Left kidney (tissue), 2 donors: ENCODE data around the gene PCIF1. TPM values are rescaled to one million over a fixed set of nuclear protein-coding genes. Genes with fewer than 3 reads are reported as not detected.
"Not testable (repeated sequence)": the region's sequence is repeated elsewhere in the genome, so short reads cannot be mapped to it uniquely, and the experiment has no call there.

ENCODE experiments used
- DNase-seq: peaks from one replicate; pipeline ENCODE4 v3.0.0-alpha.2; 2013
- polyA plus RNA-seq: library from polyadenylated mRNA; unstranded; fragments of 120-200 nt; gene quantifications from one replicate; pipeline ENCODE4 v1.2.1, GENCODE V29; 2013; ENCODE audit not compliant: insufficient read length

The PCIF1 gene
- polyA plus RNA-seq, 1 donor = 44.9 TPM

GRCh38 chr20:45946149-45946970, 11.9 kb downstream of the PCIF1 start:
- DNase-seq = no peak

GRCh38 chr20:45947110-45947866, 12.8 kb downstream of the PCIF1 start:
- no peak for DNase-seq

DNA sequence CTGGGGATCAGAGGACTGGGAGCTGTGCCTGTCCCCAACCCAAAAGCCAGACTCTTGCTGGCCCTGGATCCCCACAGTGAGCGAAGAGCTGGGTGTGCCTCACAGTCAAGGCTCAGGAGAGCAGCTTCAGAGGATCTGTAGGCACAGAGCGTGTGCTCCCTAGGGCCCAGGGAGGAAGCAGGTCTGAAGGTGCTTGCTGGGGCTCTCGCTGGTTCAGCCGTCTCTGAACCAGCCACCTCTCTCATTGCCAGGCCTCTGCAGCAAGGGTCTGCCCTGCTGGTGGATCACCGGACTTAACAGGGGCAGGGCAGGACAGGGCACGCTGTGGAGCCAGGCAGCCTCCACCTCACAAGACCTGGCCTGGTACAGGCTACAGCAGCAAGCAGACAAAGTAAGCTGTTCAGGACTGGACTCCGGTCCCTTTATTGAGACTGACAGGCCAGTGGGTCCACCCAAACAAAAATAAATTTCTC, 13.8 kb downstream of the PCIF1 start:
- no peak for DNase-seq

GRCh38 chr20:45948742-45949541, 14.5 kb downstream of the PCIF1 start:
- DNase-seq = no peak

DNA sequence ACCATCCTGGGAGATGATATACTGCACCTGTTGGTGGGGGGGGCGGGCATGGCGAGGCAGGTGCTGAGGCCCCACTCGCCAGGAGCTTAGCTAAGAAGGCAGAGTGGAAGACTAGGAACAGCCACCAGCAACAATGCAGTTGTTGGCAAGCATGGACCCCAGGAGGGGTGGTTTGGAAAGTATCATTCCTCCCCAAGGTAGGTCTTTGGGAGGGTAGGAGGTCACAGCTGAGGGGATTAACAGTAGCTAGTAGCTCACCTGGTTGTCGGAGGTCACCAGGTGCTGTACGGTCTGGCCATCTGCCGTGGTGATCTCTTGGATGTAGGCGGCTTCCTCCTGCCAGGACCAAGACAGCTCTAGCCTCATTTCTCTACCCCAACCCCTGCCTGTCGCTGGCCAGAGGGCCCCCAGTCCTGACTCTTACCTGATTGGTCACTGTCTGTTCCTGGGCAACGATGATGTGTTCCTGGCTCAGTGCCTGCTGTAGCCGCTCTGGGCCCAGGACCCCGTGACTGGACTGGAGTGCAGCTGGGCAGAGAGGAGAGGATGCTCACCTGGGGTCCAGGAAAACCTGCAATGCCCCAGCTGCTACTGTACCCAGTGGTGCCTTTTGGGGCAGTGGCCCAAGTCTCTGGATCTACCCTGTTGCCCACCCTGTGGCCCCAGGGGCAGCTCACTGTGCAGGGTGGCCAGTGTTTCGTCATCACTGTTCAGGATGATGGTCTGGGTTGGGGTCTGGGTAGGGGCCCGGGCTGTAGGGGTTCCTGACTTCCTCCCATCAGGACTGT, 15.3 kb downstream of the PCIF1 start:
- DNase-seq = no peak

GRCh38 chr20:45950330-45950646, 15.8 kb downstream of the PCIF1 start:
- no peak for DNase-seq

- no peak for DNase-seq
These were observed 17.7 kb downstream of the PCIF1 start for GRCh38 chr20:45951925-45952834.

DNA sequence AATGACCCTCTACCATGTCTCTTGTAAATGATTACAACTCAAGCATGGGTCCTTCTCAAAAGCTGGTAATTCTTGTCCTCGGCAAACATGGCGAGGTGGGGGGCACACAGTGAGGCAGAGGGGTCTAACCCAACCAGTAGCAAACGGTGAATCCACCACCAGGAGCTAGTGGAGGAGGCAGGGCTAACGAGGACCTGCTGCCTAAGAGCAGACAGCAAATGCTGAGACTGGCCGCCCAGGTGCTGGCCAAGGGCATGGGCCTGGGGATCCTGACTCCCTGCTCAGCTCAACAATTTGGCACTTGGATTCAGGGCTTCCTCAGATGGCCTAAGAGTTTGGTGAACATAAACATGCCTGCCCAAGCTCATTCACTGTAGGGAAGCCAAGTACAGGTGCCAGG, 18.4 kb downstream of the PCIF1 start:
- no peak for DNase-seq

GRCh38 chr20:45953672-45954071, 19.2 kb downstream of the PCIF1 start:
- DNase-seq = no peak

DNA sequence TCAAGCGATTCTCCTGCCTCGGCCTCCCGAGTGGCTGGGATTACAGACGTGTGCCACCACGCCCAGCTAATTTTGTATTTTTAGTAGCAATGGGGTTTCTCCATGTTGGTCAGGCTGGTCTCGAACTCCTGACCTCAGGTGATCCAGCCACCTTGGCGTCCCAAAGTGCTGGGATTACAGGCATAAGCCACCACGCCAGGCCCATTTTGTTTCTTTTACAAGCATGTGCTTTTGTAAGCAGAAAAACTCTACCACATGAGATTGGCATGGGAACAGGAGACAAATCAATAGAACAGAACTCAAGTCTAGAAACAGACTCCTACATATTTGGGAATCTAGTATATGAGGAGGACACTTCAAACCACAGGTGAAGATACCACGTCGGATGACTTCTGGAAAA, 21.8 kb downstream of the PCIF1 start:
- not testable (repeated sequence) for DNase-seq

- no peak for DNase-seq
These were observed 22.8 kb downstream of the PCIF1 start for GRCh38 chr20:45957021-45957941.

DNA sequence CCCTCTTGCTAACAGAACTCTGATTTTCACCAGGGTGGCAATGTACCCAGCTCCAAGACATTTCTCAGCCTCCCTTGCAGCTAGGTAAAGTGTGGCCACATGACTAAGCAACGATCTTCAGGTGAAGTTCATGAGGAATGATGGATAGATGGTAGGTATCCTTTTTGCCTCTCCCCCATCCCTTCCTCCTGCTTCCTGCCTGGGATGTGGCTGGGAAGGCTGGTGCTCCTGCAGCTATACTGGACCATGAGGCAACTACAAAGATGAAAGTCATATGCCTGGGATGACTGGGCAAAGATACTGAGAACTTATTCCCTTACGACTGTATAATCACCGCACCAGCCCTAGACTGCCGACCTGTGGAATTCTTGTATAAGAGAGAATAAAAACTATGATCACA, 24.1 kb downstream of the PCIF1 start:
- DNase-seq = no peak

GRCh38 chr20:45959126-45959525, 24.6 kb downstream of the PCIF1 start:
- no peak for DNase-seq

- no peak for DNase-seq
These were observed 25.6 kb downstream of the PCIF1 start for GRCh38 chr20:45959956-45960630.

DNA sequence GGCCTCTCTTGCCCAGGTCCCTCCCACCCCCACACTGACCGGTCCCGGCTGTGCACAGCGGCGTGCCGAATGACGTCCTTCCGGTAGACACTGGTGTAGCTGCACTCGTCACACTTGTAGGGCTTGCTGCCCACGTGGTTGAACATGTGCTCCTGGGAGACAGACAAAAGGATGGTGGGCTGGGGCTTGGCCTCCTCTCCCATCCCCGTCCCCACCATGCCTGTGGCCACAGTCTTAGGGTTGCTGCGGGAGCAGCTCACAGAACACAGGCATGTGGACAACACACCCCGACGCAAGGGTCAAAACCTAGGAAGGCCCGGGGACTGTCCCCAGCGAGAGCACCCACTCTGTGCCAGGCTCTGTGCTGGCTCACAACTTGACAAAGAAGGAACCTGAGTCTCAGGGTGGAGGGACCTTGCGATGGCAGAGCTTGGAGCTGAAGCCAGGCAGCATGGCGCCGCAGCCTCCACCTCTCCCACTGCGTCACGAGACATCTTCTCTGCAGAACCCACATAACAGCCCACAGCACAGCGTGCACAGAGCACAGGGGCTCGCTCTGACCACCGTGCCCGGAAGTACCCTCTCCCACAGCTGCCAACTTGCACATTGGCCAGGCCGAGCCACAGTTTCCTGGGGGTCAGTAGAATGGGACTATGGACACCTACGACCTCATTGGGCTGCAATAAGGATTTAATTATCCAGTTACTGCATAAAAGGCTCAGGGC, 27.7 kb downstream of the PCIF1 start:
- DNase-seq = no peak

DNA sequence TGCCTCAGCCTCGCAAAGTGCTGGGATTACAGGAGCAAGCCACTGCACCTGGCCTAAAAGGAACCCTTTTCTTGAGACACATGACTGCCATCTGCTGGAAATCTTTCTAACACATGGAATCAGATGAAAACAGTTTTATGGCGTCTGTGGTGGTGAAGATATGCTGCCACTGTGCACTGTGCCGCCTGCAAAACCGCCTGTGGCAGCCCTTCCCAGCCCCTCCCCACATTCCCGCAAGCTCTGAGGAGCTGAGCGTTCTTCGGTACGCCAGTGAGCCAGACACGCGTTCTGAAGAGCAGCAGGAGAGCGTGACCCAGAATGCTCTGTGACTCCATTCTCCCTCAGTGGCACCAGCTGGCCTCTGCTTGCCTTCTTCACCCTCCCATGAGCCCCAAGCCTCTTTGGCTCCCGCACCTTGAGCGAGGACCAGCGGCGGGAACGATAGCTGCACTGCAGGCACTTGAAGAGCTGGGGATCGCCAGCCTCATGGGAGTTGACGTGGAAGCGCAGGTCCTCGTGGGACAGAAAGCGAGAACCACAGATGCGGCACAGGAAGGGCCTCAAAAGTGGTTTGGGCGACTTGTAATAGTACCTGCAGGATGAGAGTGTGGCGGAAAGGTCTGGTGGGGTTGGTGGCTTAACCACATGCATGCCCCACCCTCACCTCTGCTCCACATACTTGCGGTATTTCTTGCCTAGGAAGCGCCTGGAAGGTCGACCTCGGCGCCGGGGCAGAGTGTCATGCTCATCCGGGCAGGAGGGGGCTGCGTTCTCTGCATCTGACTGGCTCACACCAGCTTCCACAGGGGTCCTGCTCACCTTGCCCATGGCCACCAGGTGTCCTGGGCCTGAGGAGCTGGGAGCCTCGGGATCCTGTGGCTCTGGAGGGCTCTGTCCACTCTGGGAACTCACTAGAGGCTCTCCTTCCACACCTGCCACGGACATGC, 28.8 kb downstream of the PCIF1 start:
- DNase-seq = peak; percentile 64

DNA sequence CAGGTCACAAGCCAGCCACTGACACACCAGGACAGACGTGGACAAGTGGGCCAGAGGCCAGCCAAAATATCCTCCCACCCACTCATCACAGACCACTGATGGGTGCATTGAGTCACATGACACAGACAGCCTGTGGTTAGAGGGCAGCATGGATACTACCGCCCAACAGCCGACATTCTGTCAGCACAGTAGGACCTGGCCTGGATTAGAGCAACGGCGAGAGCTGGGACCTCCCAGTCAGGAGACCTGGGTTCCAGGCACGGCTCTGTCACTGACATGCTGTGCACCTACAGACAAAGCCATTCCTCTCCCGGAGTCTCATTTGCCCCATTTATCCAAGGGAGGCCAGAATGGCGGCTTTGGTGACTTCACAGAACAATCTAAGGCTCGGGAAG, 29.5 kb downstream of the PCIF1 start:
- no peak for DNase-seq
